ENCODE data around the gene ROPN1L.

Gene ROPN1L

DNA sequence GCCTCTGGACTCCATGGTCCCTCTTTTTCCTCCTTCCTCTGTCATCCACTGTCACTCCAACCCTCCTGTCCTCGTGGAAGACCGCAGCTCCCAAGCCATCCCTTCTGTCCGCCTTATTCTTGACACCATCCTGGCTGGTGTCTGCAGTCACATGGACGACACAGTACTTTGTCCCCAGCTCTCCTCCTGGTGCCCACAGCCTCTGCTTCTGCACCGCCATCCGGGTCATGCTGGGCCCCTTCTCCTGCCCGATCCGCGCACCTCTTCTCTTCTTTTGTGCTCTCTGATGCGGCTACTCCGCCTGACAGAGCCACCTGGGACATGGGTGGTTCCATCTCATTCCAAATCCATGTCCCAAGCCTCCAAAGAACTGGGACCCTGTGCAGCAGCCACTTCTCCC is 22.5 kb downstream of the ROPN1L start:
- no peak for DNase-seq
- Histone ChIP-seq H3K4me1 (peaks cover 0 to 11% (median 3%) of the 10 kb centered on the region in 4 donors), H3K27me3 (no peaks in the 10 kb centered on the region), H3K27ac (no peak overlapping the region), H3K36me3 (no peaks in the 10 kb centered on the region), H3K4me3 (no peak overlapping the region), H3K9me3 (no peaks in the 10 kb centered on the region)
- TF ChIP-seq, protein P1, sequence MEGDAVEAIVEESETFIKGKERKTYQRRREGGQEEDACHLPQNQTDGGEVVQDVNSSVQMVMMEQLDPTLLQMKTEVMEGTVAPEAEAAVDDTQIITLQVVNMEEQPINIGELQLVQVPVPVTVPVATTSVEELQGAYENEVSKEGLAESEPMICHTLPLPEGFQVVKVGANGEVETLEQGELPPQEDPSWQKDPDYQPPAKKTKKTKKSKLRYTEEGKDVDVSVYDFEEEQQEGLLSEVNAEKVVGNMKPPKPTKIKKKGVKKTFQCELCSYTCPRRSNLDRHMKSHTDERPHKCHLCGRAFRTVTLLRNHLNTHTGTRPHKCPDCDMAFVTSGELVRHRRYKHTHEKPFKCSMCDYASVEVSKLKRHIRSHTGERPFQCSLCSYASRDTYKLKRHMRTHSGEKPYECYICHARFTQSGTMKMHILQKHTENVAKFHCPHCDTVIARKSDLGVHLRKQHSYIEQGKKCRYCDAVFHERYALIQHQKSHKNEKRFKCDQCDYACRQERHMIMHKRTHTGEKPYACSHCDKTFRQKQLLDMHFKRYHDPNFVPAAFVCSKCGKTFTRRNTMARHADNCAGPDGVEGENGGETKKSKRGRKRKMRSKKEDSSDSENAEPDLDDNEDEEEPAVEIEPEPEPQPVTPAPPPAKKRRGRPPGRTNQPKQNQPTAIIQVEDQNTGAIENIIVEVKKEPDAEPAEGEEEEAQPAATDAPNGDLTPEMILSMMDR (IDR thresholded peaks at IDR 0.05) = no peak
- intact Hi-C loops (cut with DNase I; ENCODE audit: low total_unique reads) = no loop called here

- TF ChIP-seq, protein P1 (IDR thresholded peaks at IDR 0.05) = no peak
- Histone ChIP-seq H3K36me3 (no peaks in the 10 kb centered on the region), H3K27me3 (no peaks in the 10 kb centered on the region), H3K27ac (no peak overlapping the region), H3K9me3 (no peaks in the 10 kb centered on the region), H3K4me3 (no peak overlapping the region), H3K4me1 (peaks cover 0 to 4% (median 0%) of the 10 kb centered on the region in 4 donors)
- no peak for DNase-seq
- intact Hi-C loops (cut with DNase I; ENCODE audit: low total_unique reads) = no loop called here
These were observed 24.0 kb downstream of the ROPN1L start for GRCh38 chr5:10465726-10466125.

DNA sequence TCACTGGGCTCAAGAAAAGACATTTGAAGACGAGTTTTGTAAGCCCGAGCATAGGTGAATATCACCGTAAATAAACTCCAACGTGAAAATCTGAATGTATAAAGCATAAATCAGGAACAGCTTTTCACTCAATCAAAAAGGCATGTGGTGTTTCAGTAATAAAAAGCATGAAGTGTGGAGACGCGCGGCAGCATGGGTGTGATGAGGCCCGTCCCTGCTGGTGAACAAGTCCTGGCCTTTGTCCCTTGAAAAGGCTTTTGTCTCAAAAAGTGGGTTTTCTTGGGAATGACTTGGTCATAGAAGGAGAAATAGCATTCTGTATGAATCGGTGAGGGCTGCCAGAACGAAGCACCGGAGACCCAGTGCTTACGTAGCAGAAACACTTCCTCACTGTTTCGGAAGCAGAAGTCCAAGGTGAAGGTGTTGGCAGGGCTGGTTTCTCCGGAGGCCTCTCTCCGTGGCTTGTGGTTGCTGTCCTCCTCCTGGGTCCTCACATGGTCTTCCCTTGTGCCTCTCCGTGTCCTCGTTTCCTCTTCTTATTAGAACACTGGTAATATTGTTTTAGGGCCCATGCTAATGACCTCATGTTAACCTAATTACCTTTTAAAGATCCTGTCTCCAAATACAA is 24.9 kb downstream of the ROPN1L start:
- H3K4me1 ChIP-seq = peaks cover 0 to 4% (median 0%) of the 10 kb centered on the region in 4 donors
- TF ChIP-seq, protein P1 (IDR thresholded peaks at IDR 0.05) = no peak
- intact Hi-C loops (cut with DNase I; ENCODE audit: low total_unique reads) = no loop called here

DNA sequence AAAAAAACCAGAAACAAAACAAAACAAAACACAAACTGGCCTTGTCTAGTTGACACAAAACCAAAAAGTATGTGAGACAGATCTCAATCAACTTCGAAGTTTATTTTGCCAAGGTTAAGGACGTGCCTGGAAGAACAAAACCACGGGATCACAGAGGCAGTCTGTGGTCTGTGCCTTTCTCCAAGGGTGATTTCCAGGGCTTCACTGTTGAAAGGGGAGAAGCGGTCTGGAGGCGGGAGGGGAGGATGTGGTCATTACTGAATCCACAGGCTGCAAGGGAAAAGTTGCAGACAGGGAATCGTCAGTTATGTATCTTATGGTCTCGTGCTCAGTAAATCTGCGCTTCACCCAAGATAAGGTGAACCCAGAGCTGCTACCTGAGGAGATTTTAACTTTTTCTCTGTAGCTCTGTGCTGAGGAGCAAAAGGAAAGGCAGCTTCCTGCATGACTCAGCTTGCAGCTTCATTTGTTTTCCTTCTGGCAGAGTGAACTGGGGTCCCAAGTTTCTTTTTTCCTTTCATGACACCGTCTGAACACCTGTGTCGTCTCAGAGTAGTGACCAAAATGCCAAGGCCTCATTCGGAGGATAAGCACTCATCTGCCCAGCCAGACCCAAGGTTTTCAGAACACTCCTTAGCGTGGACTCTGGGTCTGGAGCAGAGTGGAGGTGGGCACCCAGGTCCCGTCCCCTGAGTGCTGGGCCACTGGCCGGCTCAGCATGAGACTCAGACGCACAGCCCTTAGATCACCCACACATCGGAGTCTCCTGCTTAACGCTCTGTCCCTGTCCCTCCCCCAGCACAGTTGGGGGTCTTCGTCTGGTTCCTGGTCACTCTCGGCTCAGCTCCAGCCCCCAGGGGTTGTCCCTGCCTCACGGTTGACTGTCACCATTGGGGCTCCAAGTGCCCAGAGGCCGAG is 25.9 kb downstream of the ROPN1L start:
- peaks cover 0 to 4% (median 0%) of the 10 kb centered on the region in 4 donors for H3K4me1 ChIP-seq
- no peak for DNase-seq
- H3K27ac ChIP-seq = no peak overlapping the region
- no peaks in the 10 kb centered on the region for H3K27me3 ChIP-seq
- H3K4me3 ChIP-seq = no peak overlapping the region
- intact Hi-C loops (cut with DNase I; ENCODE audit: low total_unique reads) = no loop called here
- no peaks in the 10 kb centered on the region for H3K36me3 ChIP-seq
- TF ChIP-seq, protein P1 (IDR thresholded peaks at IDR 0.05) = no peak
- H3K9me3 ChIP-seq = no peaks in the 10 kb centered on the region

More for the DNA sequence above, 24.9 kb downstream of the ROPN1L start:
- no peaks in the 10 kb centered on the region for H3K27me3 ChIP-seq
- no peak overlapping the region for H3K27ac ChIP-seq
- H3K4me3 ChIP-seq = no peak overlapping the region
- H3K36me3 ChIP-seq = no peaks in the 10 kb centered on the region
- H3K9me3 ChIP-seq = no peaks in the 10 kb centered on the region
- DNase-seq = no peak

DNA sequence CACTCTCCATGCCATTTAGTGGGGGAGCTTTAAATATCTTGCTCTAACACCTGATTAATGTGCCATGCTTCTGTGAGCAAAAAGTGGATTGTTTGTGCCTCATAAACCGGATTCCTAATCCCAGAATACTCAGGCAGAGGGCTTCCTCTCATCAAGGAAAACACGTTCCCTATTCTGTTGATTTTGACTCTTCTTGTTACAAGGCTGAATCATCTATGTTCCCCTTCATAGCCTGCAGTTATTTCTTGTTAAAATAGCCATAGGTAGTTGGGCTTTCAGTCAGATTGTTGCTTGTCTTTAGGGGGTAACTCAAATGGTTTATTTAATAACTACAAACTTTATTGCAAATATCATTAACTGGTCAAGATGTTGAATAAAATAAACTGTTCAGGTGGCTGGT is 26.6 kb downstream of the ROPN1L start:
- no peak overlapping the region for H3K27ac ChIP-seq
- no peaks in the 10 kb centered on the region for H3K36me3 ChIP-seq
- no peak for DNase-seq
- no peaks in the 10 kb centered on the region for H3K27me3 ChIP-seq
- intact Hi-C loops (cut with DNase I; ENCODE audit: low total_unique reads) = no loop called here
- TF ChIP-seq, protein P1 (IDR thresholded peaks at IDR 0.05) = no peak
- no peaks in the 10 kb centered on the region for H3K9me3 ChIP-seq
- peaks cover 0 to 4% (median 0%) of the 10 kb centered on the region in 4 donors for H3K4me1 ChIP-seq
- H3K4me3 ChIP-seq = no peak overlapping the region

Measured in tibial artery (tissue), 4 donors.